HEK293 (cell line): ENCODE results near the gene BLZF1.

ENCODE experiments used
- AEBP2 ChIP-seq: fragments of 450-650 bp; formaldehyde crosslinking; IDR thresholded peaks from 2 replicates; pipeline ENCODE4 v1.5.1; 2016; ENCODE audit warnings: missing biosample characterization, missing genetic modification characterization, borderline replicate concordance
- BCL6B ChIP-seq: fragments of 450-650 bp; formaldehyde crosslinking; IDR thresholded peaks from 2 replicates; pipeline ENCODE4 v1.5.1; 2017; ENCODE audit warnings: missing biosample characterization, missing genetic modification characterization
- HOXA7 ChIP-seq: sonication (generic); formaldehyde crosslinking; IDR thresholded peaks from 2 replicates; pipeline ENCODE4 v1.8.1; 2022; ENCODE audit warnings: missing genetic modification reagents, borderline replicate concordance
- HOXC10 ChIP-seq: sonication (generic); formaldehyde crosslinking; IDR thresholded peaks from 2 replicates; pipeline ENCODE4 v1.8.1; 2023; ENCODE audit warnings: mild to moderate bottlenecking, missing genetic modification reagents
- IKZF3 ChIP-seq: fragments of 450-650 bp; IDR thresholded peaks from 2 replicates; pipeline ENCODE4 v1.5.0; 2018; ENCODE audit warnings: missing biosample characterization, mild to moderate bottlenecking, missing genetic modification characterization, moderate library complexity
- KLF17 ChIP-seq: fragments of 450-650 bp; formaldehyde crosslinking; IDR thresholded peaks from 2 replicates; pipeline ENCODE4 v1.5.1; 2016; ENCODE audit warnings: missing biosample characterization, missing genetic modification characterization
- OSR2 ChIP-seq: fragments of 450-650 bp; formaldehyde crosslinking; IDR thresholded peaks from 2 replicates; pipeline ENCODE4 v1.5.1; 2016; ENCODE audit warnings: missing biosample characterization, missing genetic modification characterization
- SCRT1 ChIP-seq: fragments of 450-650 bp; formaldehyde crosslinking; IDR thresholded peaks from 2 replicates; pipeline ENCODE4 v1.5.1; 2016; ENCODE audit warnings: missing biosample characterization, missing genetic modification characterization, borderline replicate concordance
- ZBTB20 ChIP-seq: fragments of 450-650 bp; formaldehyde crosslinking; IDR thresholded peaks from 2 replicates; pipeline ENCODE4 v1.5.1; 2016; ENCODE audit warnings: missing biosample characterization, missing genetic modification characterization
- ZBTB21 ChIP-seq: fragments of 450-650 bp; formaldehyde crosslinking; IDR thresholded peaks from 2 replicates; pipeline ENCODE4 v1.5.1; 2017; ENCODE audit warnings: missing biosample characterization, missing genetic modification characterization
- ZBTB7A ChIP-seq: fragments of 450-650 bp; formaldehyde crosslinking; IDR thresholded peaks from 2 replicates; pipeline ENCODE4 v1.5.1; 2016; ENCODE audit warnings: low read depth, missing biosample characterization, missing genetic modification characterization
- ZFP3 ChIP-seq: fragments of 450-650 bp; formaldehyde crosslinking; IDR thresholded peaks from 2 replicates; pipeline ENCODE4 v1.5.1; 2016; ENCODE audit warnings: low read depth, missing biosample characterization, missing genetic modification characterization
- ZFP69B ChIP-seq: fragments of 450-650 bp; formaldehyde crosslinking; IDR thresholded peaks from 2 replicates; pipeline ENCODE4 v1.5.1; 2016; ENCODE audit warnings: missing biosample characterization, missing genetic modification characterization
- ZNF10 ChIP-seq: fragments of 450-650 bp; formaldehyde crosslinking; IDR thresholded peaks from 2 replicates; pipeline ENCODE4 v1.5.1; 2017; ENCODE audit warnings: missing biosample characterization, missing genetic modification characterization
- ZNF112 ChIP-seq: fragments of 450-650 bp; formaldehyde crosslinking; IDR thresholded peaks from 2 replicates; pipeline ENCODE4 v1.5.0; 2017; ENCODE audit warnings: missing biosample characterization, missing genetic modification characterization
- ZNF140 ChIP-seq: fragments of 450-650 bp; formaldehyde crosslinking; IDR thresholded peaks from 2 replicates; pipeline ENCODE4 v1.5.1; 2016; ENCODE audit warnings: missing biosample characterization, missing genetic modification characterization
- ZNF157 ChIP-seq: fragments of 450-650 bp; formaldehyde crosslinking; IDR thresholded peaks from 2 replicates; pipeline ENCODE4 v1.5.1; 2016; ENCODE audit warnings: missing biosample characterization, missing genetic modification characterization
- ZNF175 ChIP-seq: fragments of 450-650 bp; formaldehyde crosslinking; IDR thresholded peaks from 2 replicates; pipeline ENCODE4 v1.5.1; 2016; ENCODE audit warnings: missing biosample characterization, missing genetic modification characterization
- ZNF23 ChIP-seq: fragments of 450-650 bp; formaldehyde crosslinking; IDR thresholded peaks from 2 replicates; pipeline ENCODE4 v1.5.1; 2016; ENCODE audit warnings: missing biosample characterization, missing genetic modification characterization, borderline replicate concordance
- ZNF274 ChIP-seq, 2 experiments: fragments of 200-500 bp in 1 of 2; fragments of 450-650 bp in 1 of 2; sonication (Bioruptor generic) in 1 of 2; formaldehyde crosslinking in 1 of 2; IDR thresholded peaks; 2 replicates each; pipeline versions ENCODE4 v1.5.1 to v1.6.1; 2014 to 2016; ENCODE audit warnings: borderline replicate concordance in 1 of 2, inconsistent platforms in 1 of 2, low read length in 1 of 2, missing biosample characterization in 1 of 2, missing genetic modification characterization in 1 of 2
- ZNF280C ChIP-seq: fragments of 450-650 bp; formaldehyde crosslinking; IDR thresholded peaks from 2 replicates; pipeline ENCODE4 v1.5.1; 2016; ENCODE audit warnings: missing biosample characterization, missing genetic modification characterization
- ZNF311 ChIP-seq: fragments of 450-650 bp; formaldehyde crosslinking; IDR thresholded peaks from 2 replicates; pipeline ENCODE4 v1.5.1; 2017; ENCODE audit warnings: missing biosample characterization, missing genetic modification characterization, borderline replicate concordance
- ZNF324 ChIP-seq: fragments of 450-650 bp; formaldehyde crosslinking; IDR thresholded peaks from 2 replicates; pipeline ENCODE4 v1.5.1; 2016; ENCODE audit warnings: missing biosample characterization, missing genetic modification characterization
- ZNF341 ChIP-seq: fragments of 450-650 bp; formaldehyde crosslinking; IDR thresholded peaks from 2 replicates; pipeline ENCODE4; 2016; ENCODE audit warnings: low read depth, missing biosample characterization, missing genetic modification characterization
- ZNF354C ChIP-seq: fragments of 450-650 bp; formaldehyde crosslinking; IDR thresholded peaks from 2 replicates; pipeline ENCODE4 v1.5.1; 2016; ENCODE audit warnings: missing biosample characterization, missing genetic modification characterization, low read depth, borderline replicate concordance
- ZNF580 ChIP-seq: fragments of 450-650 bp; formaldehyde crosslinking; IDR thresholded peaks from 2 replicates; pipeline ENCODE4 v1.5.1; 2016; ENCODE audit warnings: missing biosample characterization, missing genetic modification characterization
- ZNF610 ChIP-seq: fragments of 450-650 bp; formaldehyde crosslinking; IDR thresholded peaks from 2 replicates; pipeline ENCODE4 v1.5.1; 2016; ENCODE audit warnings: missing biosample characterization, missing genetic modification characterization, borderline replicate concordance
- ZNF624 ChIP-seq: fragments of 450-650 bp; formaldehyde crosslinking; IDR thresholded peaks from 2 replicates; pipeline ENCODE4 v1.5.1; 2017; ENCODE audit warnings: missing biosample characterization, missing genetic modification characterization
- ZNF639 ChIP-seq: fragments of 450-650 bp; formaldehyde crosslinking; IDR thresholded peaks from 2 replicates; pipeline ENCODE4 v1.5.1; 2016; ENCODE audit warnings: missing biosample characterization, missing genetic modification characterization
- ZNF645 ChIP-seq: fragments of 450-650 bp; formaldehyde crosslinking; IDR thresholded peaks from 2 replicates; pipeline ENCODE4; 2016; ENCODE audit warnings: missing biosample characterization, missing genetic modification characterization
- ZNF792 ChIP-seq: fragments of 450-650 bp; formaldehyde crosslinking; IDR thresholded peaks from 2 replicates; pipeline ENCODE4 v1.5.1; 2016; ENCODE audit warnings: missing biosample characterization, missing genetic modification characterization

The BLZF1 gene

GRCh38 chr1:169367686-169368405 is at the start of gene BLZF1, which contains the start of gene NME7 (continued):
- TF ChIP-seq ZNF580 (tag by site-specific recombination) (peak; percentile 100), ZBTB7A (tag by site-specific recombination) (no peak), ZNF645 (tag by site-specific recombination) (no peak), OSR2 (peak; percentile 52), ZNF324 (peak; percentile 31; the same call in 1 of the 2 replicates), ZNF341 (tag by site-specific recombination) (peak; percentile 10; the same call in 1 of the 2 replicates), ZNF354C (no peak), ZNF274 (IDR thresholded peaks at IDR 0.05; ENCODE audit: low read length) (no peak), ZNF274 (tag by site-specific recombination; IDR thresholded peaks at IDR 0.05; ENCODE audit: borderline replicate concordance) (no peak), ZNF624 (tag by site-specific recombination) (no peak), ZBTB20 (tag by site-specific recombination) (no peak), BCL6B (tag by site-specific recombination) (no peak), ZNF639 (peak; percentile 84), AEBP2 (tag by site-specific recombination) (no peak), ZFP3 (tag by site-specific recombination) (no peak), ZNF280C (tag by site-specific recombination) (no peak), ZNF140 (tag by site-specific recombination) (no peak), ZNF10 (no peak), ZNF311 (tag by site-specific recombination) (no peak), ZNF23 (tag by site-specific recombination) (no peak), ZNF112 (tag by site-specific recombination) (no peak), IKZF3 (no peak), ZNF175 (no peak), ZBTB21 (tag by site-specific recombination) (peak; percentile 71), ZNF157 (tag by site-specific recombination) (no peak), ZNF792 (no peak), ZFP69B (tag by site-specific recombination) (no peak), HOXC10 (CRISPR knock-in tag) (no peak), ZNF610 (tag by site-specific recombination) (no peak), KLF17 (tag by site-specific recombination) (no peak), SCRT1 (no peak), HOXA7 (no peak)
